Natural killer cell (primary cell): Measurements from ENCODE around the gene OR13J1. TPM values are rescaled to one million over a fixed set of nuclear protein-coding genes. Genes with fewer than 3 reads are reported as not detected.
A peak's percentile ranks its signal among the peaks of the same experiment; 100 is the strongest.

Experiments
- ATAC-seq, 3 donors: fragments of 150-1000 bp in 2 of 3; fragments of 200-7000 bp in 1 of 3; cut with Tn5 transposase; 1 replicate in 1 of 3; 2 replicates in 2 of 3; pipeline ENCODE4 v1.10.0; 2021; ENCODE audit warnings: mild to moderate bottlenecking in 2 of 3, moderate library complexity in 2 of 3
- DNase-seq, 2 donors: peaks; one replicate each; pipeline versions ENCODE4 v3.0.0 to v3.0.0-alpha.2; 2013 to 2021; ENCODE audit warnings: mixed read lengths in 1 of 2
- H3K27ac ChIP-seq: one replicate; pipeline ENCODE4 v1.5.1; 2013; ENCODE audit warnings: mild to moderate bottlenecking, low read length
- H3K27me3 ChIP-seq: one replicate; pipeline ENCODE4 v1.6.1; 2013; ENCODE audit warnings: low read length; ENCODE audit not compliant: control insufficient read depth, insufficient read depth
- H3K36me3 ChIP-seq: one replicate; pipeline ENCODE4 v1.6.1; 2013; ENCODE audit warnings: low read length; ENCODE audit not compliant: control insufficient read depth, insufficient read depth
- H3K4me1 ChIP-seq: one replicate; pipeline ENCODE4 v1.6.1; 2013; ENCODE audit warnings: low read length; ENCODE audit not compliant: control insufficient read depth, insufficient read depth
- H3K4me3 ChIP-seq: one replicate; pipeline ENCODE4 v1.5.1; 2013; ENCODE audit warnings: low read length
- H3K9me3 ChIP-seq: one replicate; pipeline ENCODE4 v1.6.1; 2013; ENCODE audit warnings: low read length; ENCODE audit not compliant: control insufficient read depth, insufficient read depth
- H3K27ac Mint-ChIP-seq, 2 donors: one replicate each; pipeline ENCODE4 v1.8.0; 2022; ENCODE audit warnings: mild to moderate bottlenecking in 2 of 2, mixed read lengths in 2 of 2, moderate library complexity in 1 of 2
- H3K27me3 Mint-ChIP-seq, 2 donors: one replicate each; pipeline ENCODE4 v1.8.0; 2022; ENCODE audit warnings: low read depth in 2 of 2, mixed read lengths in 2 of 2
- H3K36me3 Mint-ChIP-seq: one replicate; pipeline ENCODE4 v1.8.0; 2022; ENCODE audit warnings: mixed read lengths
- H3K4me1 Mint-ChIP-seq, 2 donors: one replicate each; pipeline ENCODE4 v1.8.0; 2022; ENCODE audit warnings: mixed read lengths in 2 of 2
- H3K4me3 Mint-ChIP-seq: one replicate; pipeline ENCODE4 v1.8.0; 2022; ENCODE audit warnings: mild to moderate bottlenecking, moderate library complexity, mixed read lengths
- H3K9me3 Mint-ChIP-seq, 2 donors: one replicate each; pipeline ENCODE4 v1.8.0; 2022; ENCODE audit warnings: mixed read lengths in 2 of 2
- CTCF ChIP-seq: fragments of 200-600 bp; IDR thresholded peaks from one replicate; pipeline ENCODE4 v1.8.0; 2022; ENCODE audit warnings: antibody characterized with exemption
- WGBS: methylation state at CpG from one replicate; pipeline ENCODE4 v1.1.7; 2013; ENCODE audit warnings: missing lambda C conversion rate; ENCODE audit not compliant: insufficient coverage; 5-methylcytosine and 5-hydroxymethylcytosine counted together
- intact Hi-C: fragments of 100-400 bp; cut with micrococcal nuclease; formaldehyde crosslinking; loops from one replicate; pipeline ENCODE4 v1.14.2; 2022
- total RNA-seq, 4 donors: library from RNA; stranded (reverse); fragments of 120-200 nt in 1 of 4; gene quantifications; one replicate each; pipeline versions ENCODE4 v1.2.3 to v1.2.4, GENCODE V29; 2013 to 2022

The OR13J1 gene
- total RNA-seq, 3 donors from 2014 or later (not counting 1 experiment from before 2014, with no cell fraction given), result not detected

- WGBS, result 46% methylated on average over 4 of the region's 4 CpGs
- Histone ChIP-seq H3K4me1 (peaks cover 25% of the 10 kb centered on the region), H3K36me3 (peaks cover 3% of the 10 kb centered on the region), H3K27me3 (no peaks in the 10 kb centered on the region), H3K4me3 (no peak overlapping the region), H3K27ac (no peak overlapping the region), H3K9me3 (no peaks in the 10 kb centered on the region)
- Mint-ChIP-seq H3K4me1 (peaks cover 6 to 8% of the 10 kb centered on the region in 2 donors), H3K4me3 (no peak overlapping the region), H3K27me3 (no peaks in the 10 kb centered on the region), H3K9me3 (no peaks in the 10 kb centered on the region), H3K27ac (peak overlapping the region in 1 of 2 donors; percentile 12), H3K36me3 (no peaks in the 10 kb centered on the region)
- intact Hi-C loops, result no loop called here
- no peak for DNase-seq
- TF ChIP-seq CTCF, result no peak
- peak in 1 of 3 donors; percentile 31 for ATAC-seq
Observed at GRCh38 chr9:35847792-35848572, 22.2 kb downstream of the OR13J1 start.

GRCh38 chr9:35845824-35846771 lies 24.1 kb downstream of the OR13J1 start:
- peak in 1 of 2 donors; percentile 12 for DNase-seq
- H3K4me1 ChIP-seq, result peaks cover 36% of the 10 kb centered on the region
- no peaks in the 10 kb centered on the region for H3K27me3 ChIP-seq
- no peak for ATAC-seq
- no peak for TF ChIP-seq CTCF
- Mint-ChIP-seq H3K36me3 (no peaks in the 10 kb centered on the region), H3K27me3 (no peaks in the 10 kb centered on the region), H3K4me1 (peaks cover 6 to 13% of the 10 kb centered on the region in 2 donors), H3K4me3 (no peak overlapping the region), H3K9me3 (no peaks in the 10 kb centered on the region), H3K27ac (peak overlapping the region in 1 of 2 donors; percentile 52)
- 70% methylated on average over 52 of the region's 53 CpGs for WGBS
- H3K9me3 ChIP-seq, result no peaks in the 10 kb centered on the region
- peaks cover 3% of the 10 kb centered on the region for H3K36me3 ChIP-seq
- intact Hi-C loops, result no loop called here
- H3K4me3 ChIP-seq, result no peak overlapping the region
- no peak overlapping the region for H3K27ac ChIP-seq

- H3K4me1 Mint-ChIP-seq, result peaks cover 6 to 16% of the 10 kb centered on the region in 2 donors
- H3K27ac Mint-ChIP-seq, result peak overlapping the region in 1 of 2 donors; percentile 52
- Histone ChIP-seq H3K27me3 (no peaks in the 10 kb centered on the region), H3K36me3 (peaks cover 3% of the 10 kb centered on the region), H3K4me3 (no peak overlapping the region), H3K27ac (no peak overlapping the region), H3K4me1 (peaks cover 36% of the 10 kb centered on the region), H3K9me3 (no peaks in the 10 kb centered on the region)
- DNase-seq (peak in 1 of 2 donors; percentile 77), ATAC-seq (peak; percentile 42 to 78 (median 67))
- TF ChIP-seq CTCF, result no peak
- H3K27me3 Mint-ChIP-seq, result no peaks in the 10 kb centered on the region
- WGBS, result 59% methylated on average over 7 of the region's 7 CpGs
- no peaks in the 10 kb centered on the region for H3K9me3 Mint-ChIP-seq
- intact Hi-C loops, result no loop called here
- no peaks in the 10 kb centered on the region for H3K36me3 Mint-ChIP-seq
- no peak overlapping the region for H3K4me3 Mint-ChIP-seq
Observed at GRCh38 chr9:35844628-35845270, 25.5 kb downstream of the OR13J1 start.
